AG09319 (cell line): ENCODE data around the gene MYO19.

Experiments used
- DNase-seq: peaks from one replicate; pipeline ENCODE4 v3.0.0-alpha.2; 2010; ENCODE audit warnings: low read depth; ENCODE audit errors: extremely low read depth
- TF ChIP-seq, protein P1 (sequence below): IDR thresholded peaks from 2 replicates; pipeline ENCODE4 v1.5.1; 2011; ENCODE audit warnings: low read depth, mild to moderate bottlenecking, inconsistent platforms, low read length, moderate library complexity

MYO19 gene, protein sequence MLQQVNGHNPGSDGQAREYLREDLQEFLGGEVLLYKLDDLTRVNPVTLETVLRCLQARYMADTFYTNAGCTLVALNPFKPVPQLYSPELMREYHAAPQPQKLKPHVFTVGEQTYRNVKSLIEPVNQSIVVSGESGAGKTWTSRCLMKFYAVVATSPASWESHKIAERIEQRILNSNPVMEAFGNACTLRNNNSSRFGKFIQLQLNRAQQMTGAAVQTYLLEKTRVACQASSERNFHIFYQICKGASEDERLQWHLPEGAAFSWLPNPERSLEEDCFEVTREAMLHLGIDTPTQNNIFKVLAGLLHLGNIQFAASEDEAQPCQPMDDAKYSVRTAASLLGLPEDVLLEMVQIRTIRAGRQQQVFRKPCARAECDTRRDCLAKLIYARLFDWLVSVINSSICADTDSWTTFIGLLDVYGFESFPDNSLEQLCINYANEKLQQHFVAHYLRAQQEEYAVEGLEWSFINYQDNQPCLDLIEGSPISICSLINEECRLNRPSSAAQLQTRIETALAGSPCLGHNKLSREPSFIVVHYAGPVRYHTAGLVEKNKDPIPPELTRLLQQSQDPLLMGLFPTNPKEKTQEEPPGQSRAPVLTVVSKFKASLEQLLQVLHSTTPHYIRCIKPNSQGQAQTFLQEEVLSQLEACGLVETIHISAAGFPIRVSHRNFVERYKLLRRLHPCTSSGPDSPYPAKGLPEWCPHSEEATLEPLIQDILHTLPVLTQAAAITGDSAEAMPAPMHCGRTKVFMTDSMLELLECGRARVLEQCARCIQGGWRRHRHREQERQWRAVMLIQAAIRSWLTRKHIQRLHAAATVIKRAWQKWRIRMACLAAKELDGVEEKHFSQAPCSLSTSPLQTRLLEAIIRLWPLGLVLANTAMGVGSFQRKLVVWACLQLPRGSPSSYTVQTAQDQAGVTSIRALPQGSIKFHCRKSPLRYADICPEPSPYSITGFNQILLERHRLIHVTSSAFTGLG

DNA sequence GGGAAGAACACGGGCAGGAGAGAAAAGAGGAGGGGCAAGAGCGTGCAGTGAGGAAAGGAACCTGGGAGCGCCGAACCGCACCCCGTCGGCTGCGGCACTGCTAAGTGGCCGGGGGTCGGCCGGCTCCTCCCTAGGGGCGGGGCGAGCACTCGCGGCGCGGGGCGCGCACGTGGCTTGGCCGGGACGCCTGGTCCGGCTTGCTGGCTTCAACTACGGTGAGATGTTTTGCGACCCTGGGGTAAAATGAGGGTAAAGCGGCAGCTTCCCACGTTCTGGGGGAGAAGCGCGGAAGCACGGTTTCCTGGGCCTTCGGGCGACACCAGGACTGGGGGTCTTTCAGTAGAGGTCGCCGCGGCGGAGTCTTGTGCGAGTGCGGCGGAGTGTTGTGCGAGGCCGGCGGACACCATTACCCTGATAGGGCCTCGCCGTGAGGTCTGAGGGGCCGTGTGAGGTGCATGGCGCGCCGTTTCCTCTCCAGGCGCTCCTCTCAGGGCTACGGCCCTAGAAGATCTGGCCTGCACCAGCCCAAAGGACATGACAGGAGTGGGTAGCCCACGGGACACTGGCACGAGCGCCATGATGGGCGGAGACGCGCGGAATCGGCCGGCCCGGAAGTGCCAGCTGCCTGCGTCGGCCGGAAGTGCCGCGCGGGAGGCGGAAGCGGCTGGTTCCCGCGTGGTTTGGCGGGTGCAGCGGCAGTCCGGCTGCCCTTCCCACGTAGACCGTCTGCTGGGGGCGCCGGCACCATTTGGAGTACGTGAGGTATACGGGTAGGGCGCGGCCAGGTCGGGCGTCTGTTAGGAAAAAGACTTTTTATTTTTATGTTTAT is at the start of gene MYO19, which contains the start of gene PIGW:
Gene MYO19, minus strand, starts transcription at position 29 of the 829 bp plus-strand sequence. CDS start 2,330 bp downstream, outside the sequence.
Gene PIGW, plus strand, starts transcription at position 148 of the 829 bp plus-strand sequence. CDS start 2,115 bp downstream, outside the sequence.
- TF ChIP-seq, protein P1, sequence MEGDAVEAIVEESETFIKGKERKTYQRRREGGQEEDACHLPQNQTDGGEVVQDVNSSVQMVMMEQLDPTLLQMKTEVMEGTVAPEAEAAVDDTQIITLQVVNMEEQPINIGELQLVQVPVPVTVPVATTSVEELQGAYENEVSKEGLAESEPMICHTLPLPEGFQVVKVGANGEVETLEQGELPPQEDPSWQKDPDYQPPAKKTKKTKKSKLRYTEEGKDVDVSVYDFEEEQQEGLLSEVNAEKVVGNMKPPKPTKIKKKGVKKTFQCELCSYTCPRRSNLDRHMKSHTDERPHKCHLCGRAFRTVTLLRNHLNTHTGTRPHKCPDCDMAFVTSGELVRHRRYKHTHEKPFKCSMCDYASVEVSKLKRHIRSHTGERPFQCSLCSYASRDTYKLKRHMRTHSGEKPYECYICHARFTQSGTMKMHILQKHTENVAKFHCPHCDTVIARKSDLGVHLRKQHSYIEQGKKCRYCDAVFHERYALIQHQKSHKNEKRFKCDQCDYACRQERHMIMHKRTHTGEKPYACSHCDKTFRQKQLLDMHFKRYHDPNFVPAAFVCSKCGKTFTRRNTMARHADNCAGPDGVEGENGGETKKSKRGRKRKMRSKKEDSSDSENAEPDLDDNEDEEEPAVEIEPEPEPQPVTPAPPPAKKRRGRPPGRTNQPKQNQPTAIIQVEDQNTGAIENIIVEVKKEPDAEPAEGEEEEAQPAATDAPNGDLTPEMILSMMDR, result peak; percentile 2; the same call in 1 of the 2 replicates
- peak; percentile 64 for DNase-seq

DNA sequence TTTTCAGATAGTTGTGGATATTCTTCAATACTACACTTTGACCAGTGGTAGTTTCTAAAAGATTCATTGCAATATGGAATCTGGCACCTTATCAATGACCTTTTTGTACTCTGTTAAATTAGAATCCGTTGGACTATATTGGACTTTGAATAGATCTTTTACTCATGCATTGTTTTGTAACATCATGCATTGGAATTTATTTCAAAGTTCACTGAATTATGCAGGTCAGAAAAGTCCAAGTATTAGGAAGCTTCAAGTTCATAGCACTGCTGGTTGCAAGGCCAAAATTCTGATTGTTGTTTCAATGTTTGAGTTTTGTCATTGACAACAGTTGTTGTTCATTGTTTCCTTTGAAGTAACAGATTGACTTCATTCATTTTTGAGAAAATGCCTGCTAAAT is 49.1 kb upstream of the MYO19 start:
- TF ChIP-seq, protein P1, result no peak
- no peak for DNase-seq

DNA sequence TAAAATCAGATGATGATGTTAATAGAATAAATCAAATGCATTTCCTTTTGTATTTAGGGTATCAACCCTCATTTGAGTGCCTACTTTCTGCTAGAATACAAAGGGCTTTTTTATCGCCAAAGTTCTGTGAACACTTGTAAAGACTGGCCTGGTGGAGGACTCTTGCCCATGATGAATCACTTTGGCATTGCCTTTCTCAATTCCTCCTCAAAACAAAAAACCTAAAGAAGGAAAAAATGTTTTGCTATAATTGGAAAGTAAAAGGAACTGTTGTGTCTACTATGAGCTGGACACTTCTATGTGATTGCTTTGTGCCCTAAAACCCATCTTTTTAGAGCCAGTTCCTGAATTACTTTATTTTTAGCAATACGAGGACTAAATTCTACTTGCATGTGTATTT is 44.0 kb upstream of the MYO19 start:
- TF ChIP-seq, protein P1, result no peak
- no peak for DNase-seq

DNA sequence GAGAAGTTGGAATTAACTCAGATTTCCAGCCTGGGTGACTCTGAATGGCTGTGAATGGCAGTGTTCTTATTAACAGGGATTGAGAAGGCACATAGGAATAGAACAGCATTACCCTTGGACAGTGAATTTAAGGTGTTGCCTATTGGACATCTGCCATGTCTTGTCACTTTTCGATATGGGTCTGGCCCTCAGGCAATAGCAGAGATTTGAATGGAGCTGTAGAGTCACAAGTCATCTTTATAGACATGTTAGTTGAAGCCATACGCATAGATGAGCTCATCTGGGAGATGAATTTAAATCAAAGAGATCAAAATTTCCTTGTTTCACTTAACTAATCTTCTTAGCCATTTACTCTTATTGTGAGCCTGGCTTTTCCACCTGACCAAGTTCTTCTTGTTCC is 42.1 kb upstream of the MYO19 start:
- no peak for DNase-seq
- TF ChIP-seq, protein P1, result no peak

DNA sequence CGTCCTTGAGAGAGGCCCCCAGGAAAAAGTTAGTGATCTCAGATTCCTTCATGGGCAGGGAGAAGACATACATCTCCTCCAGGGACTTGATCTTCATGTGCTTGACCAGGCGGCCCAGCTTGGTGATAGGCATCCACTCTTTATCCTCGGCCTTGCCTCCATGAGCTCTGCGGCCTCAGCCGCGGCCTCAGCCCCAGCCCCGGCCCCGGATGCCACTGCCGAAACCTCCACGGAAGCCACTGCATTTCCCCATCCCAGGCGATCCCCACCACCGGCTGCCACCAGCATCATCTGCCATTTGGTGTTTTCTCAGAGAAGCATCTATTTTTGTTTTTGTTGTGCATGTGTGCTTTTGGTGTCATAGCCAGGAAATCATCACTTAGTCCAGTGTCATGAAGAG is 40.4 kb upstream of the MYO19 start:
- TF ChIP-seq, protein P1, result no peak

DNA sequence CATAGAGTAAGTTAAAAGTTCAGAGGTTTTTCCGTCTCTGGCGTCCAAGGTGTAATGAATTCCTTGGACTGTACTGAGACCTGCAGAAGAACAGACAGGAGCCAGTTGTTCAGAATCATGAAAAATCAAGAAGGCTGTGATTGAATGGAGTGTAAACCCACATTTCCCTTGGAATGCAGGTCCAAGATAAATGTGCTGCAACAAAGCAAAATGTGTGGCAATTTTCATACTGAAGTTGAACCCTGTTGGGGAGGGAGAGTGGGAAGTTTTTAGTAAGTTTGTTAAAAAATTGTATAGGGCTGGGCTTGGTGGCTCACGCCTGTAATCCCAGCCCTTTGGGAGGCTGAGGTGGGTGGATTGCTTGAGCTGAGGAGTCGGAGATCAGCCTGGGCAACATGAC is 31.4 kb upstream of the MYO19 start:
- TF ChIP-seq, protein P1, result no peak
- DNase-seq, result no peak

More for the DNA sequence above, 40.4 kb upstream of the MYO19 start:
- DNase-seq, result no peak
